Stimulated activated CD8-positive, alpha-beta memory T cell treated with anti-CD3 and anti-CD28 coated beads, Interleukin-12 subunit alpha, Interleukin-12 subunit beta, amount 100 ng/mL, for 4 hours (primary cell): Measurements from ENCODE around the gene OR2W3.

Experiments used
- DNase-seq: peaks from one replicate; pipeline ENCODE4 v3.0.0-alpha.2; 2020; ENCODE audit warnings: low read depth

The OR2W3 gene

DNA sequence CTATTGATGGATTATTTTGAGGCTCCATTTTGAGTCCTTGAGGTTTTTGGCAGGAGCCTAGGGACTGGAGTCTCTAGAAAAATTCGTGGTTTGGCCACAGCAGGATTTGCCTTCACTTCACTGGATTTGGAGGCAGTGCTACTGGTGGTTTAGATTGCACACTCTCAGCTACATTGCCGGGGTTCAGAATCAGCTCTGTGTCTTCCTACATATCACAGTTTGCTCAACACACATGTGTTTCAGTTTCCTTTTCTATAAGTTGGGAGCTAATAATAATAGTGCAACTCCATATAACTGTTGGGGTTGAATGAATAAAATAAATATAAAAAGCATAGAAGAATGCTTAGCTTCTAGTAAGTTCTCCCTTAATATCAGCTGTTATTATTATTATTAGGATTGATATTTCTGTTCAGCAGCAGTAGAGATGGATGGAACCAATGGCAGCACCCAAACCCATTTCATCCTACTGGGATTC lies at the start of gene OR2W3:
OR2W3 (plus strand) TSS at position 425 of the 475 bp plus-strand sequence; CDS start at position 425, 0 bp downstream.
- no peak for DNase-seq

GRCh38 chr1:247845693-247846017 lies 49.7 kb upstream of the OR2W3 start:
- DNase-seq, result no peak

- no peak for DNase-seq
Measured at GRCh38 chr1:247848346-247848745, 47.0 kb upstream of the OR2W3 start.

DNA sequence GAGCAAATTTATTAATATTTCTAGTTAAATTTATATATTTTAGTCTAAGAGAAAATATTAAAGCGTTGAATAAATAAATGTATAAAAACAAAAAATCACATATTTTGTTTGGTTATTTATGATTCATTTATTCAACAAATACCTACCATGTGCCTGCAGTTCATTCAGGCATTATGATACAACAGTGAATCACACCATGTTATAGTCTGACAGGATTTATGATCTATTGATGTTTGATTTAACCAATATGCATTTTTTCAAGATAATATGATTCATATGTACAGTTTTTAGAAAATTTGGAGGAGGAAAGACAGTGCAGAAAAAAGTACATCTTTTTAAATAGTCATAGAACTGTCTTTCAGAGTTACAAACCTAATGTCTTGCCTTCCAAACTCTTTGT lies 45.8 kb upstream of the OR2W3 start:
- no peak for DNase-seq

GRCh38 chr1:247854899-247855545 lies 40.4 kb upstream of the OR2W3 start:
- DNase-seq, result no peak

DNA sequence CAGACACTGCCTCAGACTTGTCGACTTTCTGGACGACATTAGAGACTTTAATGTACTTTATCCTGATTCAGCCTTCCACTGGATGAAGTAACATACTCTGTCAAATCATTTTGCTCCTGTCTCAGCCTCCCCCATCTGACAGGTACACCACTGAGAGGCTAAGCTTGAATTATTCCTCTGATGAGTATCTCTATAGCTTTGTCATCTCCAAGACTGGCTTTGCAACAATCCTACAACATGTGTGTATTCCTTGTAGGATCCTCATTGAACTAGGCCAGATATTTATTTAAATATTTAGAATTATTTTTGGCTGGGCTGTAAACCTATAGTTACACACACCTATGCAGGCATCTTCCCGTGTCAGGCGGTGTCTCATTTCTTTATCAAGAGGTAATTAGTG lies 39.5 kb upstream of the OR2W3 start:
- no peak for DNase-seq

- no peak for DNase-seq
Measured at GRCh38 chr1:247857069-247857984, 38.1 kb upstream of the OR2W3 start, which contains the start of gene TRIM58. Gene TRIM58, plus strand, starts transcription at chr1:247857187. Its CDS starts 60 bp downstream, at chr1:247857247.

- no peak for DNase-seq
Measured at GRCh38 chr1:247857985-247858619, 37.3 kb upstream of the OR2W3 start.

DNA sequence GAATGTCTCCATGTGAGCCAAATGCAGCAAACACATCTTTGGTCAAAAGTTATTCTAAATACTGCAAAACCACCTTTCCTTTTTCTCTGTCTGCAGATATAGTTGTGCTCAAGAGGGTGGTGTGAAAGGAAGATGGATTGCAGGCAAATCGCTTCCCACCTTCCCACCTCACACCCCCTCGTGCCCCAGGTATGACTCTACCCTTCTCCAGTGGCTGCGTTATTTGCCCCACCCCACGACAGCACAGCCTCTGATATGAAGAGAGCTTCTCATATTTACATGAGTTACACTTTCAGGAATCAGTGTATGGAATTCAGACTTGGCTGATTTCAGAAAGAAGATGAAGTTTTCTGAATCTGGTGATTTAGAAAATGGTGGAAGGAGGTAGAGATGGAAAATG lies 32.6 kb upstream of the OR2W3 start:
- no peak for DNase-seq

DNA sequence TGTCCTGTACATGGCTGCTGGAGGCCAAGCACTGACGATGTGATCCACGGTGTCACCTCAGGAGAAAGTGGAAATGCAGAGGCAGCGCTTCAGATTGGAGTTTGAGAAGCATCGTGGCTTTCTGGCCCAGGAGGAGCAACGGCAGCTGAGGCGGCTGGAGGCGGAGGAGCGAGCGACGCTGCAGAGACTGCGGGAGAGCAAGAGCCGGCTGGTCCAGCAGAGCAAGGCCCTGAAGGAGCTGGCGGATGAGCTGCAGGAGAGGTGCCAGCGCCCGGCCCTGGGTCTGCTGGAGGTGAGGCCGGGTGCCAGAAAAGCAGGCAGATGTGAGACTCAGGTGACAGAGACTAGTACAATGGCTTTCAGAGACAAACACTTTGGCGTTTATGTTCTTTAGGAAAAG lies 30.7 kb upstream of the OR2W3 start:
- DNase-seq, result no peak

DNA sequence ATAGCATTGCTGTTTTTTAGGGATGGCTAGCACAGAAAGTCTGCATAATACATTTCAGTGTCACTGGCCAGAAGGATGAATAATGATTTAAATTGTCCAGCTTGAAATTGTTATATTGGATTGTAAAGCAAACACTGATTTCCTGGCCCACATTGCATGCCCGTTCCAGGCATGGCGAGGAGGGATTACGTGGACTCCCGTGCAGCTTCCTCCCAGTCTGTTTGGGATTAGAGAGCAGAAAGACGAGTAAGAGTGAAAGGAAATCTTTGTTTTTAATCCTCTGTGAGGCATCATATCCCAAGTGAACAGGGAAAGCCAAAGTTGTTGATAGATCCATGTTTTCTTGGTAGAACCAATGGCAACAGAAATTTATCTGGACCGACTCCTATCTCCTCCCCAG lies 30.0 kb upstream of the OR2W3 start:
- DNase-seq, result no peak

DNA sequence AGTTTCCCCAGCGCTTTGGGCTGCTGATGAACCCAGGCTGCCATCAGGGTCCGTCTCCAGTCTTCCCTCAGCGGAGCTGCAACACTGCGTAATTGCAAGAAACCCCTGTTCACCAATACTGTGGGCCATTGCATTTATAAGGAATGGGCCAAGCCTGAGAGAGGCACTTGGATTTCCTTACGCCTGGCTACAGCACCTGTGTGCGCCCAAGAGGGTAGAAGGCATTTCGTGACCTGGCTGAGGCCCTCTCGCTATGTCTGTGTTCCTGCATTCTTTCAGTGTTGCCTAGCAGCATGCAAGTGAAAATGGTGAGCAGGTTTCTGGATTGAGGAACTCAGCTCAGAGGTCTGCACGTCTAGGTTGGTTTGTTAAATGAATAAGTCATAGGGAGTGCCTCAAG lies 12.0 kb upstream of the OR2W3 start:
- DNase-seq, result no peak

- DNase-seq, result no peak
Measured at GRCh38 chr1:247884797-247885413, 10.5 kb upstream of the OR2W3 start.

- DNase-seq, result no peak
Measured at GRCh38 chr1:247895976-247896375, 589 bp downstream of the OR2W3 start.

DNA sequence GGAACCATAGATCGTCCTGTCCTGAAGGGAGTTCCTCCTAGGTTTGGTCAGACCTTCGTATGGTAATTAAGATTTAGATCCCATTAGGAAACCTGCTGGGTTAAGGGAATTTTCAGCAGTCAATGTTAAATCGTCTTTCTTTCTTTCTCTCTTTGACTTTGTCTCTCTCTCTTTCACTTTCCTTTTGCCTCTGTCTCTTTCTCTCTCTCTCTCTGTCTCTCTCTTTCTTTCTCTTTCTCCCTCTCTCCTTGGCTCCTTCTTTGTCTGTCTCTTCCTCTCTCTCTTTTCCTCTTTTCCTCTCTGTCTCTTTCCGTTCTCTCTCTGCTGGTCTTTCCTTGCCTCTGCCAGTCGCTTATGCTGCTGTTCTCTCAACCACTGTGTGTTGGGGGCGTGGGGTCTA lies 8.7 kb downstream of the OR2W3 start:
- no peak for DNase-seq

DNA sequence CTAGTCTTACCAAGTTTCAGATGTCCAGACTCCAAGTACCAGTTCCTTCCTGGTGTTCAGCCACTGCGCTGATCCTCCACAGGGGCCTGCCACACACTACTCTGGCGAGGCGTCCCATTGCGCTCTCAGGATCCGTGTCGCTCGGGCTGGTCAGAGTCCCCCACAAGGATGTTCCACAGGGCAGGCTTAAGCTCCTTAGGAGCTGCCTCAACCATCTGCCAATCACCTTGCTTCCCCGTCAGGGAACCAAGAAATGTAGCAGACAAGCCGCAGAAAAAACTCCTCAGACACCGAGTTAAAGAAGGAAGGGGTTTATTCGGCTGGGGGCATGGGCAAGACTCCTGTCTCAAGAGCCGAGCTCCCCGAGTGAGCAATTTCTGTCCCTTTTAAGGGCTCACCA lies 9.8 kb downstream of the OR2W3 start:
- DNase-seq, result no peak

DNA sequence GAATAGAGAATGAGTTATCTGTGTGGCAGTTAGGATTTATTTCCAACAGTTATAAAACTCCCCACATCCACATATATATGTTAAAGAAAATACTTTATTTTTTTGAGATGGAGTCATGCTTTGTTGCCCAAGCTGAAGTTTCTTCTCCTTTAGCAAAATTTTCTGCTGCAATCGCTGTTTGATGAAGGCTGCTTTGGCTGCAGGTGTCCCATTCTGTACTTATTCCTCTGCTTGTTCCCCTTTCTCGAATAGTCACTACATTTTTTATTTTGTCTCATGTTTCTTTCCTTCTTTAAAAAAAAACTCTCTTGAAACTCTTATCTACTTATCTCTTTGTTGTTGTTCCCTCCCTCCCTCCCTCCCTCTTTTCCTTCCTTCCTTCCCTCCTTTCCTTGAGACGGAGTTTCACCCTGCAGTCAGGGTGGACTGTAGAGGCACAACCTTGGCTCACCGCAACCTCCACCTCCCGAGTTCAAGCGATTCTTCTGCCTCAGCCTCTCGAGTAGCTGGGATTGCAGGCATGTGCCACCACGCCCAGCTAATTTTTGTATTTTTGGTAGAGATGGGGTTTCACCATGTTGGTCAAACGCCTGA lies 10.6 kb downstream of the OR2W3 start:
- DNase-seq, result no peak

- no peak for DNase-seq
Measured at GRCh38 chr1:247906504-247907047, 11.2 kb downstream of the OR2W3 start.

- DNase-seq, result no peak
Measured at GRCh38 chr1:247908766-247909165, 13.4 kb downstream of the OR2W3 start.

DNA sequence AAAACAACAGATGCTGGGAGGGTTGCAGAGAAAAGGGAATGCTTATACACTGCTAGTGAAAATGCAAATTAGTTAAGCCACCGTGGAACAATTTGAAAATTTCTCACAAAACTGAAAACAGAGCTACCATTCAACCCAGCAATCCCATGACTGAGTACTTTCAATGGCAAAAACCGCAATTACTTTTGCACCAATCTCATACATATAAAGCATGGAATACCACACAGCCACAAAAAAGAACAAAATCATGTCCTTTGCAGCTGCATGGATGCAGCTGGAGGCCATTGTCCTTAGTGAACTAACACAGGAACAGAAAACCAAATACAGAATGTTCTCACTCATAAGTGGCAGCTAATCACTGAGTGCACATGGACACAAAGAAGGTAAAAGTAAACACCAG lies 18.4 kb downstream of the OR2W3 start:
- no peak for DNase-seq

GRCh38 chr1:247914941-247915662 lies 19.7 kb downstream of the OR2W3 start:
- DNase-seq, result no peak
